Astrocyte (in vitro differentiated cells and primary cell): Measurements from ENCODE around the gene VASN.

Experiments
- EZH2 ChIP-seq: IDR thresholded peaks from 2 replicates; pipeline ENCODE4 v1.6.1; 2012; ENCODE audit warnings: mild to moderate bottlenecking, low read length, inconsistent platforms; ENCODE audit not compliant: insufficient read depth
- TF ChIP-seq, protein P1 (sequence below): IDR thresholded peaks from 2 replicates; pipeline ENCODE4 v1.5.1; 2011; ENCODE audit warnings: low read depth, mild to moderate bottlenecking, inconsistent platforms, low read length, moderate library complexity; ENCODE audit not compliant: insufficient read depth

- TF ChIP-seq, protein P1, sequence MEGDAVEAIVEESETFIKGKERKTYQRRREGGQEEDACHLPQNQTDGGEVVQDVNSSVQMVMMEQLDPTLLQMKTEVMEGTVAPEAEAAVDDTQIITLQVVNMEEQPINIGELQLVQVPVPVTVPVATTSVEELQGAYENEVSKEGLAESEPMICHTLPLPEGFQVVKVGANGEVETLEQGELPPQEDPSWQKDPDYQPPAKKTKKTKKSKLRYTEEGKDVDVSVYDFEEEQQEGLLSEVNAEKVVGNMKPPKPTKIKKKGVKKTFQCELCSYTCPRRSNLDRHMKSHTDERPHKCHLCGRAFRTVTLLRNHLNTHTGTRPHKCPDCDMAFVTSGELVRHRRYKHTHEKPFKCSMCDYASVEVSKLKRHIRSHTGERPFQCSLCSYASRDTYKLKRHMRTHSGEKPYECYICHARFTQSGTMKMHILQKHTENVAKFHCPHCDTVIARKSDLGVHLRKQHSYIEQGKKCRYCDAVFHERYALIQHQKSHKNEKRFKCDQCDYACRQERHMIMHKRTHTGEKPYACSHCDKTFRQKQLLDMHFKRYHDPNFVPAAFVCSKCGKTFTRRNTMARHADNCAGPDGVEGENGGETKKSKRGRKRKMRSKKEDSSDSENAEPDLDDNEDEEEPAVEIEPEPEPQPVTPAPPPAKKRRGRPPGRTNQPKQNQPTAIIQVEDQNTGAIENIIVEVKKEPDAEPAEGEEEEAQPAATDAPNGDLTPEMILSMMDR, result no peak
- TF ChIP-seq EZH2, result no peak
Measured at GRCh38 chr16:4337540-4338088, 34.0 kb upstream of the VASN start.
